Measurements from ENCODE around the gene ACACA. TPM values are rescaled to one million over a fixed set of nuclear protein-coding genes. Genes with fewer than 3 reads are reported as not detected.

ACACA gene
- total RNA-seq, 4 donors from 2014 or later = 30.0 to 69.7 (median 49.9) TPM

DNA sequence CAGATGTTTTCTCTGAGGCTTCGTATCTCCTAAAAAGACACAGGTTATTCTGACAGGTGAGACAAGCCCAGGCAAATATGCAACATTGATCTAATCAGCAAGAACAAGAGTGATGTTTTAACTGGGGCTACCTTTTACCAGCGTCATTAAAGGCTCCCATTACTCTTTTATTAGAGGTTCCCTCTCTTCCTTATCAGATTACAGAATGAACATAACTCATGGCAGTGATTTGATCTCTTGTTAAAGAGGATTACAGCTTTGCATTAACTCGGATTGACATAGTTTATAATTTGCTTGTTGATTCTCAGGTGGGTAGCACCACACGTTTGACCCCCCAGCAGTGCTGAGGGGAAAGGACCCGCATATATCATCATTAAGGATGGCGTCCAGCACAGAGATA, 367.4 kb downstream of the ACACA start:
- Histone ChIP-seq H3K36me3 (peaks cover 0 to 24% (median 0%) of the 10 kb centered on the region in 3 donors), H3K27ac (no peak overlapping the region), H3K4me3 (no peak overlapping the region), H3K4me1 (no peaks in the 10 kb centered on the region), H3K27me3 (no peaks in the 10 kb centered on the region), H3K9me3 (no peaks in the 10 kb centered on the region)
- TF ChIP-seq POLR2A (IDR thresholded peaks at IDR 0.05) (no peak), EP300 (IDR thresholded peaks at IDR 0.05) (no peak)
- TF ChIP-seq, protein P1, sequence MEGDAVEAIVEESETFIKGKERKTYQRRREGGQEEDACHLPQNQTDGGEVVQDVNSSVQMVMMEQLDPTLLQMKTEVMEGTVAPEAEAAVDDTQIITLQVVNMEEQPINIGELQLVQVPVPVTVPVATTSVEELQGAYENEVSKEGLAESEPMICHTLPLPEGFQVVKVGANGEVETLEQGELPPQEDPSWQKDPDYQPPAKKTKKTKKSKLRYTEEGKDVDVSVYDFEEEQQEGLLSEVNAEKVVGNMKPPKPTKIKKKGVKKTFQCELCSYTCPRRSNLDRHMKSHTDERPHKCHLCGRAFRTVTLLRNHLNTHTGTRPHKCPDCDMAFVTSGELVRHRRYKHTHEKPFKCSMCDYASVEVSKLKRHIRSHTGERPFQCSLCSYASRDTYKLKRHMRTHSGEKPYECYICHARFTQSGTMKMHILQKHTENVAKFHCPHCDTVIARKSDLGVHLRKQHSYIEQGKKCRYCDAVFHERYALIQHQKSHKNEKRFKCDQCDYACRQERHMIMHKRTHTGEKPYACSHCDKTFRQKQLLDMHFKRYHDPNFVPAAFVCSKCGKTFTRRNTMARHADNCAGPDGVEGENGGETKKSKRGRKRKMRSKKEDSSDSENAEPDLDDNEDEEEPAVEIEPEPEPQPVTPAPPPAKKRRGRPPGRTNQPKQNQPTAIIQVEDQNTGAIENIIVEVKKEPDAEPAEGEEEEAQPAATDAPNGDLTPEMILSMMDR (IDR thresholded peaks at IDR 0.05) = no peak
- 69 to 78% methylated on average over 6 of the region's 6 CpGs for WGBS, 2 donors
- DNase-seq (ENCODE audit: low spot score in 2 of 2) = no peak

DNA sequence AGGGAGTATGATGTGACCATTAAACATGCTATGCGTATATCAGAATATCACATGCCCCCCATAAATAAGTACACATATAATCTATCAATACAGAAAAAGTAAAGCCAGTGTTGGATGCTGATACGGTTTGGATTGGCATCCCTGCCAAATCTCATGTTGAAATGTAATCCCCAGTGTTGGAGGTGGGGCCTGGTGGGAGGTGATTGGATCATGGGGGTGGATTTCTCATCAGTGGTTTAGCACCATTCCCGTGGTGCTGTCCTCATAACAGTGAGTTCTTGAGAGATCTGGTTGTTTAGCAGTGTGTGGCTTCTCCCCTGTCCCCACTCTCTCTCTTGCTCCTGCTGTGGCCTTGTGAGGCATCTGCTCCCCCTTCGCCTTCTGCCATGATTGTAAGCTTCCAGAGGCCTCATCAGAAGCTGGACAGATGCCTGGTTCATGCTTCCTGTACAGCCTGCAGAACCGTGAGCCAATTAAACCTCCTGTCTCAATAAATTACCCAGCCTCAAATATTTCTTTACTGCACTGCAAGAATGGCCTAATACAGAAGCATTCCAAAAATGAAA, 369.0 kb downstream of the ACACA start:
- H3K36me3 ChIP-seq = peaks cover 0 to 24% (median 0%) of the 10 kb centered on the region in 3 donors
- 84 to 85% methylated on average over 5 of the region's 5 CpGs for WGBS, 2 donors
- H3K27me3 ChIP-seq = no peaks in the 10 kb centered on the region
- no peak overlapping the region for H3K4me3 ChIP-seq
- no peak overlapping the region for H3K27ac ChIP-seq
- TF ChIP-seq POLR2A (IDR thresholded peaks at IDR 0.05) (no peak), EP300 (IDR thresholded peaks at IDR 0.05) (no peak)
- TF ChIP-seq, protein P1 (IDR thresholded peaks at IDR 0.05) = no peak
- DNase-seq (ENCODE audit: low spot score in 2 of 2) = no peak
- no peaks in the 10 kb centered on the region for H3K9me3 ChIP-seq
- no peaks in the 10 kb centered on the region for H3K4me1 ChIP-seq

Other genes with a start within 250 kb of the ACACA start
- not detected for gene C17orf78, start 30.9 kb downstream of the ACACA start, total RNA-seq
- gene TADA2A, start 50 bp upstream of the ACACA start, total RNA-seq = 10 to 100 TPM; 17.6 to 74.1 (median 23.5) TPM
- 10 to 100 TPM; 14.7 to 27.8 (median 19.5) TPM for gene DUSP14, start 83.1 kb upstream of the ACACA start, total RNA-seq
- 10 to 100 TPM; 26.8 to 42.3 (median 31.1) TPM for gene SYNRG, start 202.6 kb upstream of the ACACA start, total RNA-seq
- 10 to 100 TPM; 12.4 to 26.1 (median 14.5) TPM for gene DDX52, start 236.6 kb upstream of the ACACA start, total RNA-seq

All from tibial nerve (tissue), 4 donors.